H1 (cell line): ENCODE data around the gene TTR. TPM values are rescaled to one million over a fixed set of nuclear protein-coding genes. Genes with fewer than 3 reads are reported as not detected.

ENCODE experiments used
- CTBP2 ChIP-seq: IDR thresholded peaks from 2 replicates; pipeline ENCODE4 v1.7.0; 2011; ENCODE audit warnings: borderline replicate concordance, mild to moderate bottlenecking, moderate library complexity, mixed read lengths, low read length; ENCODE audit not compliant: insufficient read depth, insufficient read length
- TAF7 ChIP-seq: optimal IDR thresholded peaks from 2 replicates; pipeline ENCODE3; 2011; ENCODE audit warnings: low read depth, mild to moderate bottlenecking, inconsistent platforms, low read length, moderate library complexity, borderline replicate concordance
- polyA plus RNA-seq, 7 experiments: library from polyadenylated mRNA; depleted of rRNA in 3 of 7; stranded (reverse) in 5 of 7; unstranded in 2 of 7; fragments of >200 nt in 5 of 7; fragments of 200-250 nt in 2 of 7; gene quantifications; 1 replicate in 5 of 7; 2 replicates in 1 of 7; 4 replicates in 1 of 7; pipeline versions ENCODE4 v1.2.1 to v1.2.3, GENCODE V29; 2011 to 2013; ENCODE audit warnings: missing spikeins in 2 of 7, mixed read lengths in 2 of 7
- total RNA-seq: library from RNA; stranded (reverse); fragmentation: NEBNext Ultra II Directional; extraction: Animal tissue kit (Norgen Biotek cat#: 25700); gene quantifications from 2 replicates; pipeline ENCODE4 v1.2.1, GENCODE V29; 2021

The TTR gene
- total and polyA plus RNA-seq, 2 of the 8 experiments (the other 6 are each of a cell fraction or from before 2014, with no cell fraction given): not detected

- TF ChIP-seq CTBP2 (no peak), TAF7 (no peak)
- TF ChIP-seq, all 59 proteins: peak for 0
Measured at GRCh38 chr18:31565782-31566512, 25.7 kb upstream of the TTR start (continued).
